ENCODE data around the gene KLHL40.

Gene KLHL40

GRCh38 chr3:42725454-42725853 is 40.1 kb downstream of the KLHL40 start:
- DNase-seq (ENCODE audit: low read depth): no peak

DNA sequence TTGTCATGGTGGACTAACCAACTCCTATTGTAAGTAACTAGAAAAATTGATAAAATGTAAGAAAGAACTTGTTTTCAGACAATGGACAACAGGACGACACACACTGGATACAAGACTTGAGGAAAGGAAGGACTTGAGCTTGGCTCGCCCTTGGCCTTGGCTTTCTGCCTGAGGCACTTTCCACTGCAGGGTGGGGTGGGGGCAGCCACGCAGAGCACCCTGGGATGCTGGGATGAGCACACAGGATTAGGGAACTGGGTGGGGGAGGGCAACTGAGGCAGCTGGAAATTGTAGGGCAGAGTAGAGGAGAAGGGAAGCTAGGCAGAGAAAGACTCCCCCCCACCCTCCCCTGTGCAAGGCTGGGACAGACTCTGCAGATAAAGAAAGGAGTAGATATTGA is 42.7 kb downstream of the KLHL40 start:
- DNase-seq (ENCODE audit: low read depth): no peak

- no peak for DNase-seq (ENCODE audit: low read depth)
These were observed 43.5 kb downstream of the KLHL40 start for GRCh38 chr3:42728668-42729364.

DNA sequence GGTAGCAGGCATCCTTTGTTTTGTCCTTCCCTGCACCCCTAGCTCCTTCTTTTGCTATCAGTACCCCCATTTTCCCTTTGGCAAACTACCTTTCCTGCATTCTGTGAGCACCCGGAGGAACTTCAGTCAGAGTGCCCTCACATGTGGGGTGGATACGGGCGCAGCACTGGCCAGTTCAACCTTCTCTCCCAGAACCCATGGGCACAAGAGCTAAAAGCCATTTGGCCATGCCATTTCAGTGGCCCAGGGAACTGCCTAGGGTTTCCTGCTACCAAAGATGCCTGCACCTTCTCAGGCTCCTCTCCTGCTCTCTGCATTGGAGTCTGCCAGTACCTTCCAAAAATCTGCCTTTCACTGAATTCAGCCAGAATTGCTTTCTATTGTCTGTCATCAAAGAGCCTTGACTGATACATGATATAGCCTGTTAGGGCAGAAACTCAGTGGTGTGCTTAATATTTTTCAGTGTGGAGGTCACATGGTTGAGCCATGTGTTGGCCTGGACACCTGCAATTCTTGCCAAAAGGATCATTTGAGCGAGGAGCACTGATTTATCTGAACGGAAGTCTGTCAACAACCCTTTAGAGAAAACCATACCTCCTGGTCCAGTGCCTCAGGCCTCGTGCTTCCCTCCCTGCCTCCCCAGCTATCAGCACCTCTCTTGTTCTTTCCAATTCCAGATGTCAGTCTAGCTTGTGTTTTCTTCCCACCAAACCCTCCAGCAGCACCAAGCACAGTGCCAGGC is 44.2 kb downstream of the KLHL40 start:
- no peak for DNase-seq (ENCODE audit: low read depth)

GRCh38 chr3:42730294-42730693 is 45.0 kb downstream of the KLHL40 start:
- DNase-seq (ENCODE audit: low read depth): no peak

DNA sequence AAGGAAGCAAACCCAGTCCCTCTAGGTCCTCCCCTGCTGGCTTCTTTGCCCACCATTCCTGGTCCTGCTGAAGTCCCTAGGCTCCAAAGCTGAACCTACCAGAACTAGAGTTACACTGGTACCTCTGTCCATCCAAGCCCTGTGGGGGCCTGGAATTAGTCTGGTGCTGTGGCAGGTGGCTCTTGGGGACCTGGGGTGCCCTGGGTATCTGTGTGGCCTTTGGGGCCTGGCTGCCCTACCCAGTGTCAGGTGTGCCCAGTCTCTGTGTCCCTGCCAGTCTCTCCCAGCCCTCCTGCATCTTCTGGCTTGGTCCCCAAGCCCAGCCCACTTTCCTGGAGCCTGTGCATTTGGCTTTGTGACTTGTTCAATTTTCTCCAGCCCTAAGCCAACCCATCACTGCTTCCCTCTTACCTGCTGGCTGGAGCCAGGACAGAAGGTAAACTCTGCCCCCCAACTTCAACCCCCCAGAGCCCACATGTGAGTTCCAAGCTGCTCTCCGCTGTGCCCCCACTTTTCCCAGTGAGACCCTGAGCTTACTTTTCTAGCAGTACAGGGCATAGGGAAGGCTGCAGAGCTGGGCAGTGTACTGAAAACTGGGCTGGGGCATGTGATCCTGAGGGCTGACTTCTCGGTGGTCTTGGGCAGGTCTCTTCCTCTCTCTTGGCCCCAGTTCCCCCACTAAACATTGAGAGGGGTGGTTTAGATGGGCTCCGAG is 45.5 kb downstream of the KLHL40 start:
- DNase-seq (ENCODE audit: low read depth): no peak

- no peak for DNase-seq (ENCODE audit: low read depth)
These were observed 46.3 kb downstream of the KLHL40 start for GRCh38 chr3:42731476-42732195.

DNA sequence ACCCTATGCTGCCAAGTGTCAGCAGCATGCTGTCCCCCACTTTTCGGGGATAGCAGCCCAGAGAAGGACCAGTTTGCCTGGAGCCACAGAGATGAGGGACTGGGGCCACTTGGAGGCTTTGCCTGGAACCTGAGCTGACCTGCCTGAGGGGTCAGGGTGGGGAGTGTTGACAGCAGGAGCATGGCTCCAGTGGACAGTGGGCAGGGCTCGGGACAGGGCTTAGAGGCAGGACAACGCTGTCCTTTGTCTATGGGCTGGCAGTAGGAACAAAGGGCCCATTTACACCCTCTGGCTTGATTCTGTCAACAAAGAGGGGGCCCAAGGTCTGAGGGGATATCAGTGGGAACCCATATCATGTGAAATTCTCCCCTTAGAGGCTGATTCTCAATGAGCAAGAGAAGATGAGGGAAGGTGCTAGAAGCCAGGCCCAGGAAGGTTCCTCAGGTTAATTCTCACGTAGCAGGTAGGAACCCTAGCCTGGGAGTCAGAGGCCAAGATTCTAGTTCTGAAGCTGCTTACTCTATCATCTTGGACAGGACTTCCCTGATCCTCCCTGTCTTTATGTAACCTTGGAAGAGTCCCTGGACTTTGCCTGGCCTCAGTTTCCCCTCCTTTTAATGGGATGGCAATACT is 47.0 kb downstream of the KLHL40 start:
- no peak for DNase-seq (ENCODE audit: low read depth)

DNA sequence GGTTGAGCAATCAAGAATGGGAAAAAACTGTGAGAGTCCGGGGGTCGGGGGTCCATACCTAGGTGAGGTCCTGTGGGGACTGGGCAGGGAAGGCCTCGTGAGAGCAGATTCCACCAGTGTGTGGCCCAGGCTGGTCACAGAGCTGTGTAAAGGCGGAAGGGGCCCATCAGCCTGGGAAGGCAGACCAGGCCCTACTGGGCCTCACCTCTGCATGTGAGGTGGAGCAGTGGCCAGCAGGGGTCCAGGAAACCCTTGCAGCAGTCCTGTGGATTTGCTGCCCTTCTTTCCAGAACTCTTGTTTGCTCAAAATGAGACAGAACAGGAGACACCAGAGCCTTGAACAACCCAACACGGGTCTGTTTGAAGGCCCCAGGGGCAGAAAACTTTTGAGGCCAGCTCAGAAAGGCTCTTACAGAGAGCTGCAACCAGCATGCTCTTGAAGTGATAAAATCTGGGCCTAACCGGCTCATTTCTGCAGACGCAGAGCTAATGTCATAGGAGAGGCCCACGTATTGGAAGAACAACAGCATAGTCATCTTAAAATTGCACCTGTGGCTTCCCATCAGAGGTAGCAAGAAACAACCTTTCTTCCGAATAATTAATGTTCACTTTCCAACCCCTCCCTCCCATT is 47.6 kb downstream of the KLHL40 start:
- no peak for DNase-seq (ENCODE audit: low read depth)

DNA sequence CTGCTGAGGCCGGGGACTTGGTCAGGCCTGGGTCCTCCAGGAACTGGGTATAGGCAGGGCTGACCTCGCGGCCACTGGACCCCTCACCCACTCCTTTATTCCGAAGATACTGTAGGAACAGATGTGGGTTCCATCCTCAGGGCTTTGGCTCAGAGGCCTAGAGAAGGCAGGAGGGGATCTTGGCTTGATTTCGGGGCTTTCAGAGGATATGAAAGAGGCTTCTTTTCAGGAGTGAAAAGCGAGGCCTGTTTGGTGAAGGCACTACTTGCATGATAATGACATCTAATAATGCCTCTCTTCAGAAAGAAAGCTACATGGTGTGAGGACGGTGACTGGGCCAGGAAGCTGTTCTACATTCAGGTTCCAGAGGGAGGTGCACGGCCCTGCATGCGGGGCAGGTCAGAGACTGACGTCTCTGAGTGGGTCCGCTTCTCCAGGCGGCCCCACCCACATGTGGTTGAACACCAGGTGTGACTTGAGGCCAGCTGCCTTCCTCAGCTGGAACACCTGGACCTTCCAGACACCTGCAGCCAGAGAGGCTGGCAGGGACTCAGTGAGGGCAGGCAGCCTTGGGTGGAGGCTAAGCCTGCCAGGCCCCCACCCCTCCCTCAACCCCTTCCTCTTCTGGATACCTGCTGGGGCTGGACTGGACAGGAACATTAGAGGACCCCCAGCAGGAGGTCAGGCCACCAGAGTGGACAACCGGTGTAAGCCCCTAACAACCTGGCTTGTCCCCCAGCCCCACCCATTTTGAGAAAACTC is 48.3 kb downstream of the KLHL40 start:
- no peak for DNase-seq (ENCODE audit: low read depth)

DNA sequence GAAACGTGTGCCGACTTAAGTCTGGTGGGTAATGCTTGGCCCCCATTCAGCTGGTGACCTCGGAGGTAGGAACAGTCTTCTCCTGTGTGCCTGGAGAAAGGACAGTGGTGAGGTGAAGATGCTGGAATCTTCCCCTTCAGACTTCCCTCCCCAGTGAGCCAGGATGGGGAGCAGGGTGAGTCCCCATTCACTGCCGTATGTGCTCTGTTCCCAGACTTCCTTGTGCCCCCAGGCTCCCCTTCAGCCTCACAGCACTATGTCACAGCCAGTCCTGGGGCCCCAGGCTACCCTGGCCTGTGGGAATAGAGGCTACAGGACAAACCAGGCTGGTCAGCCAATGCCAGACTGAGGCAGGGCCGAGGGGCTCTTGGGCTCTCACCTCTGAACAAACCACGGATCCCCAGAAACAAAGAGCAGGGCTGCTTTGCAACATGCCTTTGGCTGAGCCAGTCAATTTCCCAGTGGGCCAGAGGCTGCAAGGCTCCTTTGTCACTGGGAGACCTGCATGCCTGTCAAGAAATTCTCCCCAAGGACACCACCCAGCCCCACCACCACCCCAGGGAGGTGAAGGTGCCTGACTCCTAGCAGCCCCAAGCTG is 49.0 kb downstream of the KLHL40 start:
- no peak for DNase-seq (ENCODE audit: low read depth)

DNA sequence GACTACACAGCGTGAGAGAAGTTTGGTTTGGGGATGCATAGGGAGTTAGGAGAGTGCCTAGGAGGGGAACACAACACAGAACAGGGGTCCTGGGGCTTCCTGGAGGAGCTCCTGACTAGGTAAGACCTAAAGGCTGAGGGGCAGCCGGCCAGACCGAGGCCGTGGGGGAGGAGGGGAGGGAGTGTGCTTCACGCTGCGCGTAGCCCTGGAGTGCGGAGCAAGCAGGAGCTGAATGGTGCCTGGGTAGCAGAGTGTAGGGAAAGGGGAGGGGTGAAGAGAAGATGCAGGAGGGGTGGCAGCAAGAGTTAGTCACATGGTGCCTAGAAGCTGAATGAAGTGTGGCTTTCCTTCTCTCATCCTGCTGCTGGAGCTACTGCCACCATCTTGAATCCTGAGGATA is 49.7 kb downstream of the KLHL40 start:
- DNase-seq (ENCODE audit: low read depth): no peak

DNA sequence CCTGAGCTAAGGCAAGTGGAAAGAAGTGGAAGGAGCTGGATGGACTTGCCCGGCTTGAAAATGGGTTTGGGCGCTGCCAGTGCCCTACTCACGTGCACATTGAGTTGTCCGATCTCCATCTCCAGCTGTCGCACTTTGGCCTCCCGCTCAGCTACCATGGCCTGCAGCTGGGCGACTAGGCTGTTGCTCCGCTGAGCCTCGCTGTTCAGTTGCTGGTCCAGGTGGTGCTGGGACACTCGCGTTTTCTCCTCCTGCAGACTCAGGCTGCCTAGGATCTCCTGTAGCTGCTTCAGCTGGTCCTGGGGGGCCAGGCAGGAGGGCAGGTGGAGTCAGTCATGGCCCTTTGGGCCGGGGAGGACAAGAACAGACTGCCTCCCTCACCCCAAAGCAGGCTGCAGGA is 50.3 kb downstream of the KLHL40 start:
- no peak for DNase-seq (ENCODE audit: low read depth)

DNA sequence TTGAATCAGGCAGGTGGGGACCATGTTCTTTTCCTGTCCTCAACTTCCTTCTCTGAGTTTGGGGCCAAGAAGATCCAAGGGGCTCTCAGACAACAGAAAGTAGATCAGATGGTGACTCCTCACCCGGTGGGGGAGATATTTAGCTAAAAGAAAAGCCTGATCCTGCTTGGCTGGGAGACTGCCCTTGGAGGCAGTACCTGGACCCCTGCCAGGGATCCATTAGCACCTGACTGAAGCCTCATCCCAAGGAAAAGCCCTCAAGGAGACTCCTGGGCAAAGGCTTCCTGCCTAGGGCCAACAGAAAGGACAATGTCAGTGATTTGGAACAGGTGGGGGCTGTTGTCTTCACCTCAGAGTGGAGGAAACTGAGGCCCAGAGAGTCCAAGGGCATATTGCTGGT is 50.7 kb downstream of the KLHL40 start:
- no peak for DNase-seq (ENCODE audit: low read depth)

DNA sequence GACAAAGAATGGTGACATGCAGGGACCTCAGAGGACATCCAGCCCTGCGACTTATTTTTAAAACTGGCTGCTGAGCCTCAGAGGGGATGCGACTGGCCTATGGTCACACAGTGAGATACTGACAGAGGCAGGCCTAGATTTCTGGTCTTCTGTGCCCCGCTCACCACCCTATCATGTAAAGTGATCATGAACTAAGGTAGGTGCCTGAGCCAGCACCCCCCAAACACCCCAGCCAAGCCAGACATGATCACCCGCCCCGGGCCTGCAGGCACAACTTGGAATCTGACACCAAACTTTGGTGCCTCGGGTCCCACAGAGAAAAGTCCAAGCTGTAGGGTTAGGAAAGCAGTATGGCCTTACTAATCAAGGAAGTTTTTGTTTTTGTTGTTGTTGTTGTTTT is 51.2 kb downstream of the KLHL40 start:
- DNase-seq (ENCODE audit: low read depth): no peak

- DNase-seq (ENCODE audit: low read depth): no peak
These were observed 54.2 kb downstream of the KLHL40 start for GRCh38 chr3:42739401-42740158.

DNA sequence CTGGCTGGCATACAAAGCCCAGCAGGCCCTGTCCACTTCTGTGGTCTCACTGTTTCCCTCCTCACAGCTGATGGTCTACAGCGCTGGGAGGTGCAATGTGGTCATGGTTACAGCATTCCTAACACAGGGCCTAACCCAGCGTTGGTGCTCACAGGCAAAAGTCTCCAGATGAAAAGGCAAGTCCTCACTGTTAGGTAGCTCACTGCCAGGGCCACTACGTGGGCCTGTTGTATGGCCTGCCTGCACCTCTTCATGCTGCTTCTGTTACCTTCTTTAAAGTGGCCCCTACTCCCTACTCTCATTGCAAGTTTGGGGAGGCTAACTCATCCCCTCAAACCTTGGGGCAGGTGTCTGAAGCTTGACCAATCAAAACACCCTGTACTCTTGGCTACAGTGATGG is 56.5 kb downstream of the KLHL40 start:
- no peak for DNase-seq (ENCODE audit: low read depth)
